GM18520 (cell line): ENCODE data around the gene RALA.
"Not testable (repeated sequence)": the region's sequence is repeated elsewhere in the genome, so short reads cannot be mapped to it uniquely, and the experiment has no call there.

Experiments
- ATAC-seq: cut with Tn5 transposase; IDR thresholded peaks from one replicate; pipeline ENCODE4 v1.9.1; 2021; ENCODE audit not compliant: unreplicated experiment

Gene RALA

DNA sequence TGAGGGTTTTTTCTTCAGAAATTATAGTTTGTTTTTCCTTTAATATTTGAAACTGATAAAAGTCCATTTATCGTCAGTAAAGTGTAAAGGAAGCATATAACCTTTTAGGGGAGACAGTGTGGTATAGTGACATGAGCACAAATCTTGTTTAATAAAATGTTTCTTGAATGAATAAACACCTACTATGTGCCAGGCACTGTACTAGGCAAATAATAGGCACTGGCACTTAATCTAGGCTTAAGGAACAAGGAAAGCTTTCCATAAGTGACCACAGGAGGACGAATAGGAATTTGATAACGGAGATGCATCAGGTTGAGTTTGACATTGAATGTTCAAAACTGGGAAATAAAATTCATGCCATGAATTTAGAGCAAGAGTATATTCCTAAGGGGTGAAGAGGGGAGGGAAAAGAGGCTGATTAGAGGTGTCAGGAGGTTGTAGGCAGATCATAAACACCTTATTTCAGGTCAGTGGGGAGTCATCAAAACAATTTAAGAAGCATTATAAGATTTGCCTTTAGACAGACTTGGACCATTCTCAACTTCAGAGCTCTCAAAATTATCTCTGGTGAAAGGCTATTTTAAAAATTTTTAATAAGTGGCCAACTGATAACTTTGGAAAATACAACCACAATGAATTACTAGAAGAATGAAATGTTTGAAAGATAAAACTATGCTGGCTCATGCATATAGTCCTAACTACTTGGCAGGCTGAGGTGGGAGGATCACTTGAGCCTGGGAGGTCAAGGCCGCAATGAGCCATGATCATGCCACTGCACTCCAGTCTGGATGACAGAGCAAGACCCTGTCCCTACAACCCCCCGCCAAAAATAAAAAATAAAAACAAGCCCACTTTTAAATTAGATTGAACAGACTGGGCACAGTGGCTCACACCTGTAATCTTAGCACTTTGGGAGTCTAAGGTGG is 22.4 kb downstream of the RALA start:
- ATAC-seq, result no peak

- no peak for ATAC-seq
These were observed 24.4 kb downstream of the RALA start for GRCh38 chr7:39647816-39648215.

DNA sequence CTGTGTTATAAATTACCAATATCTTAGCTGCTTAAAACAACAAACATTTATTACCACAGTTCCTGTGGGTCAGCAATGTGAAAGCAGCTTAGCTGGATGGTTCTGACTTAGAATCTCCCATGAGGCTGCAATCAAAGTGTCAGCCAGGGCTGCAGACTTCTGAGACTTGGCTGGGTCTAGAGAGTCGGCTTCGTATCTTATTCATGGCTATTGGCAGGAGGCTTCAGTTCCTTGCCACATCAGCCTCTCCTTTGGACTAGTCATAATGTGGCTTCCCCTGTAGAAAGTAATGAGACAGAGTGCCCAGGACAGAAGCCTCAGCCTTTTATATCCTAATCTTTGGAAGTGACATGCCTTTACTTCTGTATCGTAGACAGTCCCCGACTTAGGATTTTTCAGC is 27.3 kb downstream of the RALA start:
- ATAC-seq, result no peak

GRCh38 chr7:39651265-39651664 is 27.9 kb downstream of the RALA start:
- no peak for ATAC-seq

- ATAC-seq, result no peak
These were observed 33.0 kb downstream of the RALA start for GRCh38 chr7:39656415-39656814.

- no peak for ATAC-seq
These were observed 36.1 kb downstream of the RALA start for GRCh38 chr7:39659356-39660013.

- no peak for ATAC-seq
These were observed 38.6 kb downstream of the RALA start for GRCh38 chr7:39661960-39662359.

DNA sequence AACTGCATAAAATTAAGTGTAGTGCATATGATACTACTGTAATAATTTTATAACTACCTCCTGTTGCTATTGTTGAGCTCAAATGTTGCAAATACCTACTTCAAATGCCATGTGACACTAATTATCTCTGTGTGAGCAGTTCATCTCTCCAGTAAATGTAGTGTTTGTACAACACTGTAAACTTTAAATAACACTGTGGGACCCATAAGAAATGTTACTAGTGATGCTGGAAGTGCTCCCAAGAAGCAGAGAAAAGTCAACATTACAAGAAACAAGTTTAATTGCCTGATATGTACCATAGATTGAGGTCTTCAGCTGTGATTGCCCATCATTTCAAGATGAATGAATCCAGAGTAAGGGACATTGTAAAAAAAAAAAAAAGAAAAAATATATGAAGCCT is 39.9 kb downstream of the RALA start:
- ATAC-seq, result no peak

DNA sequence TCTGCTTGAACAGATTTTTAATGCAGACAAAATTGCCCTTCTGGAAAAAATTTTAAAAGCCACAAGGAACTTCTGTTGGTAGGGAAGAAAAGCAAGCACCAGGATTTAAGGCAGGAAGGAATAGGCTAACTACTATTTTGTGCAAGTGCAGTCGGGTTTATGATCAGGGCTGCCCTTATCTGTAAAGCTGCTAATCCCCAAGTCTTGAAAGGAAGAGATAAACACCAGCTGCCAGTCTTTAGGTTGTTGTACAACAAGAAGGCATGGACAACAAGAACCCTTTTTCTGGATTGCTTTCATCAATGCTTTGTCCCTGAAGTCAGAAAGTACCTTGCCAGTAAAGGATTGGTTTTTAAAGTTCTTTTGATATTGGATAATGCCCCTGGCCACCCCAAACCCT is 40.7 kb downstream of the RALA start:
- no peak for ATAC-seq

GRCh38 chr7:39664585-39664984 is 41.2 kb downstream of the RALA start:
- no peak for ATAC-seq

GRCh38 chr7:39666562-39666961 is 43.2 kb downstream of the RALA start:
- no peak for ATAC-seq

DNA sequence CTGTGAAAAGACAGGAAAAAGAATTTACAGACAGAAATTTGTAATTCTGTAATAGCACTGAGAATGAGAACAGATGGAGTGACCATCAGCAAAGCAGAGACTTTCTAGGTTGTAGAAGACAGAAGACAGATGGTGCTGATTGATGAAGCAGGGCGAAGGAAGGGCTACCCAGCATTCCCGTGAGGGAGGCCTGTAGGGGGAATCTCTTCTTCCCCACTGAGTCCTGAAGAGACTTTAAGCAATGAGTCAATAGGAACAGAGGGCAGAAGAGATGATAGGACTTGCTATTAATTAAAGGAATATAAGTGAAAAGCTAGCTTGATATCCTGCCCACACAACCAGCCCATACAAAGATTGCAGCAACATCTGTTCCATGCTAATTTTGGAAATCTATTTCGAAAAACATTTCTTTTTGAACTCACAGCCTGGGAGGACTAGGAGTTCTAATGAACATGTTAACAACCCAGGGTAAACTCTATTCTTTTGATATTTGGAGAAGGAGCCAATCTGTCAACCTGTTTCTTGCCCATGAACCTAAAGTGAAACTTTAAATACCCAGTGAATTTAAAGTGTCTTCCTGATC is 44.1 kb downstream of the RALA start:
- ATAC-seq, result no peak

GRCh38 chr7:39668280-39668679 is 44.9 kb downstream of the RALA start:
- ATAC-seq, result not testable (repeated sequence)

GRCh38 chr7:39670052-39670451 is 46.7 kb downstream of the RALA start:
- no peak for ATAC-seq

- ATAC-seq, result no peak
These were observed 47.6 kb downstream of the RALA start for GRCh38 chr7:39670934-39671333.

DNA sequence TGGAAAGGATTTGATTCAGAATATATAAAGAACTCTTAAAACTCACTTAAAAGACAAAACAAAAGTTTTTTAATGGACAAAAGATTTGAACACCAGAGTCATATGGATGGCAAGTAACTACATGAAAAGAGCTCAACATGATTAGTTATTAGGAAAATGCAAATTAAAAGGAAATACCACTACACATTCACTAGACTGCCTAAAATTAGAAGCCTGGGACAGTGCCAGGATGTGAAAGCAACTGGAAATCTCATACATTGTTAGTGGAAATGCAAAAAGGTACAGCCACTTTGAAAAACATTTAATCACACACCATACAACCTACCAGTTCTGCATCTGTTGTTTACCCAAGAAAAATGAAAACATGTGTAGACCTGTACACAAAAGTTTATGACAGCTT is 48.8 kb downstream of the RALA start:
- ATAC-seq, result no peak

DNA sequence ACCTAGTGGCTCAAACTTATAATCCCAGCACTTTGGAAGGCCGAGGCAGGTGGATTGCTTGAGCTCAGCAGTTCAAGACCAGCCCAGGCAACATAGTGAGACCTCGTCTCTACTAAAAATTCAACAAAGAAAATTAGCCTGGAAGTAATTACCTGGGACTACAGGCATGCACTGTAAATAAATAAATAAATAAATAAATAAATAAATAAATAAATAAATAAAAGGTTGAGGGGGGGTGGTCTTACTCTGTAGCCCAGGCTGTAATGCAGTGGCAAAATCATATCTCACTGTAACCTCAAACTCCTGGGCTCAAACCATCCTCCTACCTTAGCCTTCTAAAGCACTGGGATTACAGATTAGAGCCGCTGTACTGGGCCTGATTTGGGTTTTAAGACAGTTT is 50.5 kb downstream of the RALA start:
- no peak for ATAC-seq

DNA sequence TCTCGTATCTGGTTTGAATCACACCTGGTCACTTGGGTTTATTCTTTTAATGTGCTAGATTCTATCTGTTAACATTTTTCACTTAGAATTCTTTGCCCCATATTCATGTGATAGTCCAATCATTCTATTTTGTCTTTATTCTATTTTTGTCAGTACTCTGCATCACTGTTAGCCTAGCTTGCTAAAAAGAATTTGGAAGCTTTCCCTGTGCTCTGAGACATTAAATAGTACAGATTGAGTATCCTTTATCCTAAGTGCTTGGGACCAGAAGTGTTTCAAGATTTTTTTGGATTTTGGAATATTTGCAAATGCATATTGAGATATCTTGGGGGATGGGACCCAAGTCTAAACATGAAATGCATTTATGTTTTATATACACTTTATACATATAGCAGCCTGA is 51.0 kb downstream of the RALA start:
- no peak for ATAC-seq

DNA sequence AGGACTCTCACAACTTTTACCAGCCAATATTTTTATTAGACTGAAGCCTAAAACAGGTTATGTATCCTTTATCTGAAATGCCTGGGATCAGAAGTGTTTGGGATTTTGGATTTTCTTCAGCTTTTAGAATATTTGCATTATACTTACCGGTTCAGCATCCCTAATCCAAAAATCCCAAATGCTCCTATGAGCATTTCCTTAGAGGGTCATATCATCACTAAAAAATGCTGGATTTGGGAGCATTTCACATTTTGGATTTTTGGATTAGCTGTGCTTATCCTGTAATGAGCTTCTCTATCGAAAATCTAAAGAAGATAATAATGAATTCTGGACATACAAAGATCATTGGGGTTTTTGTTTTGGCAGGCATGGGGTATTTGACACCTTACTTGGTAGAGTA is 53.0 kb downstream of the RALA start:
- ATAC-seq, result no peak

- no peak for ATAC-seq
These were observed 55.7 kb downstream of the RALA start for GRCh38 chr7:39678930-39679709.

DNA sequence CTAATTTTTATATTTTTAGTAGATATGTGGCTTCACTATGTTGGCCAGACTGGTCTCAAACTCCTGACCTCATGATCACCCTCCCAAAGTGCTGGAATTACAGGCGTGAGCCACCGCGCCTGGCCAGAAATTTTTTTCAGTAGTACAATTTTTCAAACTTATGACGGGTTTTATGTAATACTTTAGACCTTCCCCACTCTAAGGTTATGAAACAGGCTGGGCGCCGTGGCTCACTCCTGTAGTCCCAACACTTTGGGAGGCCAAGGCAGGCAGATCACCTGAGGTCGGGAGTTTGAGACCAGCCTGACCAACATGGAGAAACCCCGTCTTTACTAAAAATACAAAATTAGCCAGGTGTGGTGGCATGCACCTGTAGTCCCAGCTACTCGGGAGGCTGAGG is 56.5 kb downstream of the RALA start:
- ATAC-seq, result not testable (repeated sequence)
